Calu3 (cell line): ENCODE data around the gene UBE2F. TPM values are rescaled to one million over a fixed set of nuclear protein-coding genes. Genes with fewer than 3 reads are reported as not detected.

Experiments used
- BruUV-seq: library from RNA; stranded (reverse); fragments of 400-500 nt; replicated peaks from 2 replicates; lab custom pipeline; 2021; lab: Mats Ljungman, UMichigan
- CTCF ChIA-PET: fragments of 300-600 bp; sonication (Branson Sonifier 250); formaldehyde crosslinking; loops from one replicate; lab custom pipeline; 2022; ENCODE audit warnings: antibody characterized with exemption; lab: Charles Lee
- DNase-seq: peaks from one replicate; pipeline ENCODE4 v3.0.0; 2022
- H3K27ac Mint-ChIP-seq: one replicate; pipeline ENCODE4 v1.8.0; 2022; ENCODE audit warnings: mixed read lengths; ENCODE audit not compliant: unreplicated experiment
- H3K27me3 Mint-ChIP-seq: one replicate; pipeline ENCODE4 v1.8.0; 2022; ENCODE audit warnings: mixed read lengths; ENCODE audit not compliant: unreplicated experiment
- H3K36me3 Mint-ChIP-seq: one replicate; pipeline ENCODE4 v1.8.0; 2022; ENCODE audit warnings: mild to moderate bottlenecking, moderate library complexity, mixed read lengths; ENCODE audit not compliant: insufficient read depth, unreplicated experiment
- H3K4me1 Mint-ChIP-seq: one replicate; pipeline ENCODE4 v1.8.0; 2022; ENCODE audit warnings: mild to moderate bottlenecking, low read depth, mixed read lengths; ENCODE audit not compliant: unreplicated experiment
- H3K4me3 Mint-ChIP-seq: one replicate; pipeline ENCODE4 v1.8.0; 2022; ENCODE audit warnings: mild to moderate bottlenecking, low read depth, moderate library complexity, mixed read lengths; ENCODE audit not compliant: unreplicated experiment
- H3K9me3 Mint-ChIP-seq: one replicate; pipeline ENCODE4 v1.8.0; 2022; ENCODE audit warnings: low read depth, mixed read lengths; ENCODE audit not compliant: unreplicated experiment
- intact Hi-C: fragments of 100-400 bp; cut with micrococcal nuclease; formaldehyde crosslinking; loops from one replicate; pipeline ENCODE4 v1.10.0; 2022; ENCODE audit not compliant: unreplicated experiment
- total RNA-seq: library from RNA; stranded (reverse); gene quantifications from 2 replicates; pipeline ENCODE4 v1.2.3, GENCODE V29; 2022
- TF ChIP-seq, protein P1 (sequence below): fragments of 200-600 bp; IDR thresholded peaks from one replicate; pipeline ENCODE4 v1.8.0; 2022; ENCODE audit warnings: antibody characterized with exemption; ENCODE audit not compliant: unreplicated experiment

Gene UBE2F
- total RNA-seq, 1 experiment from 2014 or later: 40.1 TPM

DNA sequence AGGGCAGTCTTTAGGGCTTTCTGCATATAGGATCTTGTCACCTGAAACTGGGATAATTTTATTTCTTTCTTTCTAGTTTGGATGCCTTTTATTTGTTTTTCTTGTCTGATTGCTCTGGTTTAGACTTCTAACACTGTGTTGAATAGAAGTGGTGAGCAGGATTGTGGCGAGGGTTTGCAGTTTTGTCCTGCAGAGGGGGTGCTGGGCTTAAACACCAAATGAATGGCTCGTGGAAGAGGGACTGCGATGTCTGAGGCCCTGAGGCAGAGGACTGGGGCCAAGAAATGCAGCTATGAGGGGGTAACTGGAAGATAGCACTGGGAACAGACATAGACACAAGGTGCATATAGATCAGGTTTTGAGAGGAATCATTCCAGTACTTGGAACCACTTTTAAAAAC is 20.5 kb downstream of the UBE2F start:
- Mint-ChIP-seq H3K27me3 (no peaks in the 10 kb centered on the region), H3K4me1 (no peaks in the 10 kb centered on the region), H3K4me3 (no peak overlapping the region), H3K27ac (no peak overlapping the region), H3K36me3 (peaks cover 3% of the 10 kb centered on the region), H3K9me3 (no peaks in the 10 kb centered on the region)
- CTCF ChIA-PET: no interaction called here
- no TSS peak for BruUV-seq
- no peak for DNase-seq
- intact Hi-C loops: no loop called here
- TF ChIP-seq, protein P1, sequence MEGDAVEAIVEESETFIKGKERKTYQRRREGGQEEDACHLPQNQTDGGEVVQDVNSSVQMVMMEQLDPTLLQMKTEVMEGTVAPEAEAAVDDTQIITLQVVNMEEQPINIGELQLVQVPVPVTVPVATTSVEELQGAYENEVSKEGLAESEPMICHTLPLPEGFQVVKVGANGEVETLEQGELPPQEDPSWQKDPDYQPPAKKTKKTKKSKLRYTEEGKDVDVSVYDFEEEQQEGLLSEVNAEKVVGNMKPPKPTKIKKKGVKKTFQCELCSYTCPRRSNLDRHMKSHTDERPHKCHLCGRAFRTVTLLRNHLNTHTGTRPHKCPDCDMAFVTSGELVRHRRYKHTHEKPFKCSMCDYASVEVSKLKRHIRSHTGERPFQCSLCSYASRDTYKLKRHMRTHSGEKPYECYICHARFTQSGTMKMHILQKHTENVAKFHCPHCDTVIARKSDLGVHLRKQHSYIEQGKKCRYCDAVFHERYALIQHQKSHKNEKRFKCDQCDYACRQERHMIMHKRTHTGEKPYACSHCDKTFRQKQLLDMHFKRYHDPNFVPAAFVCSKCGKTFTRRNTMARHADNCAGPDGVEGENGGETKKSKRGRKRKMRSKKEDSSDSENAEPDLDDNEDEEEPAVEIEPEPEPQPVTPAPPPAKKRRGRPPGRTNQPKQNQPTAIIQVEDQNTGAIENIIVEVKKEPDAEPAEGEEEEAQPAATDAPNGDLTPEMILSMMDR: no peak

DNA sequence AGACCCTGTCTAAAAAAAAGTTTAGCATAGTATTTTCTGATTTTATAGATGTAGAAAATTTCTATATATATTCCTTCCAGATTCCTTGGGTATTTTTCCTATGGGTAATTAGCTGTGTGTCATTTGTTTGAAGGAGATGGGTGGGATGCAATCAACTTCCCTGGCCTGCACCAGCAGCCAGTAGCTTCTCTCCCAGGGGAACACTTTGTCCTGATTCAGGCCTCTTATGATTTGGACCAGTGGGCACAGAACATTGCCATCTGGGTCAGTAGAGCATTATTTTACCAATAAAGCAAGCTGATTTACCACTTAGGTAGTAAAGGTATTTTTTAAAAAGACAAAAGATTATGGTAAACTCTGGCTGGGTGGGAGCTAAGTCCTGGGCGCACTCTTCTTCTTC is 26.9 kb downstream of the UBE2F start:
- Mint-ChIP-seq H3K27me3 (no peaks in the 10 kb centered on the region), H3K4me3 (no peak overlapping the region), H3K9me3 (no peaks in the 10 kb centered on the region), H3K4me1 (no peaks in the 10 kb centered on the region), H3K27ac (no peak overlapping the region), H3K36me3 (peaks cover 13% of the 10 kb centered on the region)
- no peak for DNase-seq
- no TSS peak for BruUV-seq
- CTCF ChIA-PET: interaction anchor here (0.8 kb wide), 1 partner anchor 50 kb away, joined by 4 read pairs; no protein-coding TSS in a partner anchor
- TF ChIP-seq, protein P1: no peak
- intact Hi-C loops: no loop called here

DNA sequence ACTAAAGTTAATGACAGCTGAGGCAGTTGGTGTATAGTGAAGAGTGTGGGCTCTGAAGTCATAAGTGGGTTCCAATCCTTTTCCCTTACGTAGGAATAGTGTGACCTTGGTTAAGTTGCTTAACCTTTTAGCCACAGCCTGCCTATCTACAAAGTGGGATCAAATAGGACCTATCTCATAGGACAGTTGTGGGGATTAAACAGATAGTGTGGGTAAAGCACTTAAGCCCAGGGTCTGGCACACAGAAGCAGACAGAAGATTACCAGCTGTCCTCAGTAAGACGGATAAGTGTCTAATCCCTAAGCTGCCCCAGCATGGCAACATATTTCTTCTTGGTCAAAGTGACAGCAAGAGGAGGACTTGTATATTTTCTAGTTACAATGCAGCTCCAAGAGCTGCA is 28.2 kb downstream of the UBE2F start:
- TF ChIP-seq, protein P1: no peak
- CTCF ChIA-PET: no interaction called here
- no TSS peak for BruUV-seq

DNA sequence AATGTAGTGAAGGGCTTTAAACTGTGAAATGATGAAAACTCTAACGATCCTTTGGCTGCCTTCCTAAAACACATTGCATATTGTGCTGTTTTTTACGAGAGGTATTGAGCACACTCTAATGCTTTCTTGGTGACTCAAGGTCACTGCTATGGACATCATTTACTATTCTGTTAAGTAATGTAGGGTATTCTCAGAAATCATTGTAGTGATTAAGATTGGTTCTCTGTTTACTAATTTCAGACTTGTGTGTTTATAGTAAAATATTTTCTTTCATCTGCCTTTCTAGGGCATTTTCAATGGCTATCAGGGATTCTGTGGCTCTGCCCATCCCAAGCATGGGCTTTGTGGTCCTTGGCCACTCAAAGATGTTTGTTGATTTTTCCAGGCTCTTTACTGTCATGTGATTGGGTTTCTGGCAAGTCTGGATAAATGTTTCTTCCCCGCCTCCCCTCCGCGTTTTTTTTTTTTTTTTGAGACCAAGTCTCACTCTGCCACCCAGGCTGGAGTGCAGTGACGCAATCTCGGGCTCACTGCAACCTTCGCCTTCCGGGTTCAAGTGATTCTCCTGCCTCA is 29.3 kb downstream of the UBE2F start:
- Mint-ChIP-seq H3K27me3 (no peaks in the 10 kb centered on the region), H3K36me3 (peaks cover 11% of the 10 kb centered on the region), H3K4me3 (no peak overlapping the region), H3K27ac (no peak overlapping the region), H3K9me3 (no peaks in the 10 kb centered on the region), H3K4me1 (no peaks in the 10 kb centered on the region)
- no peak for DNase-seq
- no TSS peak for BruUV-seq
- CTCF ChIA-PET: no interaction called here
- intact Hi-C loops: no loop called here
- TF ChIP-seq, protein P1: no peak

More for the DNA sequence above, 28.2 kb downstream of the UBE2F start:
- intact Hi-C loops: no loop called here
- H3K27me3 Mint-ChIP-seq: no peaks in the 10 kb centered on the region
- no peaks in the 10 kb centered on the region for H3K9me3 Mint-ChIP-seq
- H3K4me1 Mint-ChIP-seq: no peaks in the 10 kb centered on the region
- peaks cover 11% of the 10 kb centered on the region for H3K36me3 Mint-ChIP-seq
- H3K4me3 Mint-ChIP-seq: no peak overlapping the region
- no peak for DNase-seq
- H3K27ac Mint-ChIP-seq: no peak overlapping the region
